Stimulated activated naive CD4-positive, alpha-beta T cell (primary cell): ENCODE measurements around the gene RSAD1.

Experiments
- DNase-seq, 6 experiments: peaks; one replicate each; lab custom pipeline; 2025; lab: John Stamatoyannopoulos, UW

Gene RSAD1

DNA sequence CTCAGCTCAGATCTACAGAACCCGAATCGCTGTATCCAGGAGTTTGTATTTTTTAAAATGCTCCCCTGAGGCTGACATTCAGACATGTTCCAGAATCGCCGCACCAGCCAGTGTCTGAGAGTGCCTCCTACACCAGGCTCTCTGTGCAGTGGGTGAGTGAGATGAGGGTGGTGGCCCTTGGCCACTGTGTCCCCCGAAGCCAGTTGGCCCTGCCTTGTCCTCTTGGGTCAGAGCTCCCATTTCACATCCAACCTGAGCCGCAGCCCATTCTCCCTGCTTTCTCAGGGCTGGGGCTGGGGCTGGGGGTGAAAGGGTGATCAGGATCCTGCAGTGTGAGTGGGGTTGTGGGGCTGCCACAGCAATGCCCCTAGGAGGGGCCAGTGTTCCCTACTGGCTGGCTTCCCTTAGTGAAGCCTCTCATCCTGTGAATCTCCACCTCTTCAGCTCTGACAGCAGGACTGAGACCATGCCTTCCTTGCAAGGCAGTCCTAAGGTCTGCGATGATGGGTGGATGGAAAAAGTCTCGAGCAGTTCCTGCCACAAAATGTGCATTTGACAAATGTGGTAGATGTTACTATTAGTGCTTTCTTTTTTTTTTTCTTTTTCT lies 16.7 kb downstream of the RSAD1 start:
- no peak for DNase-seq

DNA sequence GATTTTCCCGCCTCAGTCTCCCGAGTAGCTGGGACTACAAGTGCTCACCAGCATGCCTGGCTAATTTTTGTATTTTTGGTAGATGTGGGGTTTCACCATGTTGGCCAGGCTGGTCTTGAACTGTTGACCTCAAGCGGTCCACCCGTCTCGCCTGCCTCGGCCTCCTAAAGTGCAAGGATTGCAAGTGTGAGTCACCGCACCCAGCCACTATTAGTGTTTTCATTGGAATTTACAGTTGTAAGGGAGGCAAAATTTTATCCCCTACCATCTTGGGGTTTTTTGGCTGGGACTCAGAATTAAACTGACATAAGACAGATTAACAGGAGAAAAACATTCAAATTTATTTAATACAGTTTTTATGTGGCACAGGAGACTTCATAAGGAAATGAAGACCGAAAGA lies 17.3 kb downstream of the RSAD1 start:
- DNase-seq, result no peak

DNA sequence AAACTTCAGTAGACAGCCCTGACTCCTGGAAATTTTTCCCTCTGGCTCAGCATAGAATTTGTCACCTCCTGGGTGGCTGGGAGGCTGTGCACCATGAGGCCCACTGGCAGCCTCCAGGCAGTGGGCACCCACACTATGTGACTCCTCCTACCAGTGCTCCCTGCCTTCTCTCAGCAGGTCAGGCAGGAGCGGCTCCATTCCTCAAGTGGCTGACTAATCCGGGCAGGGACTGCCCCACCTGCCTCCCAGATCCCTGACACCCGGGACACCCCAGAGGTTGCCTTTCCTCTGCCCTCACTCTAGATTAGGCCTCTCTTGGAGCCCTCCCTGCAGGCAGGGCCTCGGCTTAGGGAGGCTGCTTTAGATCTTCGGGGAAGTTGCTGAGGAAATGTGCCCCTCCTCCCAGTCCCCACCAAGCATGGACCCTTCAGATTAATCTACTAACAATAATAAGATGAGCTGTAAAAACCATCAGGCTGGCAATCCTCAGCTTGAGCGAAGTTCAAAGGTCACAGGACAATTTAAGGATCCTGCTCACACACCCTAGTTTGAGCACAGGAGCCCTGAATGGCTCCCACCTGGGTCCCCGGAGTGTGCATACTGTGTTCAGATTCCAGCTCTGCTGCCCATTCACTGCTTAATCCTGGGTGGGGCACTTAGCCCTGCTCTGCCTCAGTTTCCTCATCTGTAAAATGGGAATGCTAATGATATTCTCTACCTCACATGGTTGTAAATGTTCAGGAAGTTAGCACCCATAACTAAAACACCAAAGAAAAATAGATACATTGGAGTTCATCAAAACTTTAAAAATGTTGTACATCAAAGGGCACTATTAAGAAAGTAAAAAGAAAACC lies 19.6 kb downstream of the RSAD1 start:
- no peak for DNase-seq

DNA sequence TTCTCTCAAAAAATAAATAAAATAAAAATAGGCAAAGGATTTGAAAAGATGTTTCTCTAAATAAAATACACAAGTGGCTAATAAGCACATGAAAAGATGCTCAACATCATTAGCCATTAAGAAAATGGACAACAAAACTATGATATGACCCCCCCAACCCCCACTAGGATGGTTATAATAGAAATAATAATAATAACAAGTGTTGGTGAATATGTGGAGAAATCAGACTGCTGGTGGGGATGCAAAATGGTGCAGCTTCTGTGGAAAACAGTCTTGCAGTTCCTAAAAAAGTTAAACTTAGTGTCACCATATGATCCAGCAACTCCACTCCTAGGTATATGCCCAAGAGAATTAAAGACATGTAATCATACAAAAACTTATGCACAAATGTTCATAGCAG lies 20.6 kb downstream of the RSAD1 start:
- no peak for DNase-seq

DNA sequence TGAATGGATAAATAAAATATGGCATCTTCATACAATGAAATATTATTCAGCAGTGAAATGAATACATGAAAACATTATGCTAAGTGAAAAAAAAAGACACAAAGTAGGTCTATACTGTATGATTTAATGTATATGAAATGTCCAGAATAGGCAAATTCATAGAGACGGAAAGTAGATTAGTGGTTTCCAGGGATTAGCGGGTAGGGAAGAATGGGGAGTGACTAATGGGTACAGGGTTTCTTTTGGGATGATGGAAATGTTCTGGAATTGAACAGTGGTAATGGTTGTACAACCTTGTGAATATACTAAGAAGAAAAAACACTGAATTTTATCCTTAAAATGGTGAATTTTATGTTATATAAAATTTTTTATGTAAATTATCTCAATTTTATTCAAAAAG lies 21.1 kb downstream of the RSAD1 start:
- no peak for DNase-seq

DNA sequence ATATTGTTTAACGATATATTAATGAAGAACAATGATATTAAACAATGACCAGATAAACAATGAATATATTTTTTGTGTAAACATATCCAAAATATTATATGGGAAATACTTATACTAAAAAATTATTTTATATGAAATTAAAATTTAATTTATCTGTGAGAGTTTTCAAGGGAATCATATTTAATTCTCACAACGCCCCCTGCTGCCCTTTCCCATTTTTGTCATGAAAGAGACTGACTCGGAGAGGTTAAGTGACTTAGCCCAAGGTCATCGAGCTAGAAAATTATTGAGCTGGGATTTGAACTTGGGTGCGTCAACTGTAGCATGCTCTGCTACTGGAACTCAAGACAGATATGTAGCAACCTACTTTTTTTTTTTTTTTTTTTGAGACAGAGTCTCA lies 22.4 kb downstream of the RSAD1 start:
- DNase-seq, result no peak

DNA sequence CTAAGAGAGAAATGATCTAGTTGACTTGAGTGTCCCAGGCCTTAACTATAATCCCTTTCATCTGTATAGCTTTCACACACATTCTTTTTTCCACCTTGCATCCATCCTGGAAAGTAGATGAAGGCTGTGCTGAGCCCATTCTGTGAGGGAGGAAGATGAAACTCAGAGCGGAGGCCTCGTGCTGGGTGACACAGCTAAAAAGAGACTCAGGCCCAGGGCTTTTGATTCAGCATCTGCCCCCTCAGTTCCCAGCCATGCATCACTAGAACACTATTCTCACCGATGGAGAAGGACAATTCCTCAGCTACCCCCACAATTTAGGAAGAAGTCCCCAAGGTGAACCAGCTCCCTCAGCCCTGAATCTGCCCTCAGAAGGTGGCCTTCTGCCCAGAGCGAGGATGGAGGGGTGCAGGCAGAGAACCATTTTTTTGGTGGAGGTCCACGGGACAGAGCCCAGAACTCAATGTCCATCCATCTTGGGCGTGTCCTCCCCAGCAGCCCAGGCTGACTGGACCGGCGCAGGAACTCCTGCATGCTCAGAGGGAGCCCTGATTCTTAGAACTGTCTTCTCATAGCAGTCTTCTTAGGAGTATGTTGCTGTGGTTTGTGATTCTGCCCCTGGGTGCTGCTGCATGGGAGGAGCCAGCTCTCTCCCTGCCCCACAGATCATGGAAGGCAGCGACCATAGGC lies 23.8 kb downstream of the RSAD1 start:
- DNase-seq, result no peak

DNA sequence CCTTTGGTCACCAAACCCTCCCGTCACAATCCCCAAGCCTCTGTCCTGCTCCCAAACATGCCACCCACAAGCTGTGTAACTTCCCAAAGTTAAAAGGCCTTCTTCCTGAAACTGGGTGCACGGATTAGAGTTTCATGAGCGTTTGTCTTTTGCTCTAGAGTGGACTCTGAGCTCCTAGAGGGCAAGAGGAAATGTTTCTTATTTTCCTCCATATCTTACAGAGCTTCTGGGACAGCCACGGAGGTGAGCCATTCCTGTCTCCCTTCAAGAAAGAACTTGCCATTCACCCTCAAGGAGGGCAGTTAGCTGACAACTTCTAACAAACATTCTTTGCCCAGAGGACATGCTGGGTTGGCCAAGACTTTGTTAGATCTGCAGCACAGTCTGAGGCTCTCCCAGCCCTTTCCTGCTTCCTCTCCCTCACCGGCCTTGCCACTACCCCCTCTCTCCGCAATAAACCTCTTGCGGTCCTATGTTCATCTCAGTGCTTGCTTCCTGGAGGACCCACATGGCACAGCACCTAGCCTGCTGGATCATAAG lies 27.0 kb downstream of the RSAD1 start:
- no peak for DNase-seq

DNA sequence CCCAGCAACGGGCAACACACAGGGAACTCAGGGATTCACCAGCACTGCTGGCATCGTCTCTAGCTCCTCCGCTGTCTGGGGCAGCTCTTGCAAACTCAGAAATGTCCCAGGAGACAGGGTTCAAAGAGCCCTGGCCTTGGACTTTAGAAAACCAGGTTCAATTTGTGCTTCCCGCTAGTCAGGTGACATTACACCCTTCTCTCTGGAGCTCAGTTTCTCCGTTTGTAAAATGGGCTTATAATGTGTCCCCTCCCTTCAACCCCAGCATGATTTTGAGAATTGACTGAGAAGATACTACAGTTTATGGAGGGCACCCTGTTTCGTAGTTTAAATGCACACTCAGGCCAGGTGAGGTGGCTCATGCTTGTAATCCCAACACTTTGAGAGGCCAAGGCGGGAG lies 27.6 kb downstream of the RSAD1 start:
- DNase-seq, result no peak

DNA sequence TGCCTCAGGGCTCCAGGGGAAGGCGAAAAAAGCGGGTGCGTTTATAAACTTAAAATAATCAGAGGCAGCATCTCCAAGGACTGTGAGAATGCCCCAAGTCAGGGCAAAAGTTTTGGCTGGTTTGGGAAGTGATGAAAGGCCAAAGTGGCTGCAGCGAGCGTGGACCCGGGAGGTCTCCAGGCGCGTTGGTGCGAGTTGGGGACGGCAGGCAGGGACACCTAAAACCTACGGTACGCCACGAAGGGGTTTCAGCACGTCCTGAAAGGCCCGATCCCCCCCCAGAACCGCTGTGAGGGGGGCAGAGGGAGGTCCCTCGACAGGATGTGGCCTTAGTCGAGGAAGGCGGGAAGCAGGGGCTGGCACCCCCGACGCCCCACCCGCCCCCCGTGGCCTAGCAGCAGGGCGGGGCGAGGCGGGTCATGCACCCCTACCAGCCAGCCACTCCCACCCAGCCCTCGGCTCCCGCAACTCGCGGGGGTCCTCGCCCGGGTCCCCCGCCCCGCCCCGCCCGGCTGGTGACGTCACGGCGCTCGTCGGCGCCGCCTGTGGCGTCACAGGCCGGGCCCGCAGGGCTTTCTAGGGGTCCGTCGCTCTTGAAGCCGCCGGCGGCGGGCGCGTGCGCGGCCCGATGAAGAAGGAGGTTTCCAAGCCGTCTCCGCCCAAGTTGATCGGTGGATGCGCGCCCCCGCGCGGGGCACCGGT lies 29.4 kb downstream of the RSAD1 start, which contains the start of gene MYCBPAP:
Gene MYCBPAP, plus strand, starts transcription at position 569 of the 702 bp plus-strand sequence. CDS start 236 bp downstream, outside the sequence.
- peak; percentile 51 to 79 (median 70) for DNase-seq

DNA sequence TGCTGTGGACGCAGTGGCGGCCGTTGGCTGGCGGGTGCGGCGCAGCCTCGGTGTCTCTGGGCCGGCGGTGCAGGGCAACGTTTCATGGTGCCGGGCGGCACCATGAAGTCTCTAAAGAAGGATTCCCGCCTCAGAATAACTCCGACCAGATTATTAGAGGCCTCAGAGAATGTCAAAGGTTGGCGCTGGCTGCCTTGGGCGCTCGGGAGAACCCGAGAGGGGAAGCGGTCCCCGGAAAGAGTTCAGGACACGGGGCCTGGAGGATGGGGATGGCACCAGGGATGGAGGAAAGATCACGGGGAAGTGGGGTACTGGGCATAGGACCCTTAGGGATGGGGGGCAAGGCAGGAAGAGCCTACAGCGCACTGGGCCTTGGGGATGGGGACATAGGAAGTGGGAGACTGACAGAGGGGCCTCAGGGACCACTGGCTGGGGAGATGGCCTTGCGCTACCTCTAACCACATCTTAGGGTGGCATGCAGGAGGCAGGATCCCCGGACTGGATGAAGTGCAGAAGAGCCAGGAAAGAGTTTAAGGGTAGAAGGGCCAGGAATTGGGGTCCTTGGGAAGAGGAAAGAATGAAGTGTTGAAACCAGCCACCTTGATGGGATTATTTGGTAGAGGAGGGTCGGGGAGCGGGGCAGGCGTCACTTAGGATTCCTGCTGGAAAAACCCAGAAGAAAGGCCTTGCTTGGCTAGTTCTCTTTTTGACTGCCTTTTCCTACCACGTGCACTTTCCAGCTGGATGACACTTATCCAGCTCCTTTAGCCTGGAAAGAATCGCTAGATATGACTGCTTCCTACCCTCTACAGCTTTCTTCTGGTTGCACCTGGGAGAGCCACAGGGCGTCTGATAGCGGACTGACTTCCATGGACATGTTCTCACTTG lies 30.2 kb downstream of the RSAD1 start:
- no peak for DNase-seq

DNA sequence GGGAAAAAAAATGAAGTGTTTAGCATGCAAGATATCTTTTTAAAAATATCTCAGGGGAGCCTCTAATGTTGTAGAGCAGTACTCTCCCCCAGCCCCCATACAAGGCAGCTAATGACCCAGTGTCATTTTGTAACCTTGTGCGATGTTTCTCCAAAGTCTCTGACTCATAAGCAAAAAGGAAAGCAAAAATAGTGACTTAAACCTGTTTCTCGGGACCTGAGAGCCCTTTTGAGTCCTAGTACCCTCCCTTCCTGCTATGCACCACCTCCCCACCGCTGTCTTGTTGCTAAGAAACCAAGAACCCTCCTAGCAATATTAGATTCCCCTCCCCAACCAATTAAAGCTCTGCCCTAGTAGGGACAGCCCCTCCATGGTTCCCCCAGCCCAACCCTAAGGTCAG lies 32.4 kb downstream of the RSAD1 start:
- DNase-seq, result peak in 1 of 6 experiments; percentile 5

DNA sequence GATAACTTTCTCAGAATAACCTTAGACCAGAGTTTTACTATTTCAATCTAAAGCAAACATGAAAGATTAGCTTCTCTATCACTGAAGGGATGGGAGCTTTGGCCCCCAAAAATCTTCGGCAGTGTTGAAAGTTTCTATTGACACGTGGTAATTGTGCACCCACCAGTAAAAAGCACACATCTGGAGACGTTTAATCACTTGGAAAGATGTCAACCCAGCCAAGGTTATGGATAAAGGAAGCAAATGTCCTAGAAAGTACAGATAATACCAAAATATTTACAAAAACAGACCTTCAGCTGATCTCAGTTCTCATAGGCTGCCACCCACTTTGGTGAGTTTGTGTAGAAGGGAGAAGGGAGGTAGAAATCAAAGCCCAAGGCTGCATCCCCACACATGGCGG lies 34.8 kb downstream of the RSAD1 start:
- no peak for DNase-seq

DNA sequence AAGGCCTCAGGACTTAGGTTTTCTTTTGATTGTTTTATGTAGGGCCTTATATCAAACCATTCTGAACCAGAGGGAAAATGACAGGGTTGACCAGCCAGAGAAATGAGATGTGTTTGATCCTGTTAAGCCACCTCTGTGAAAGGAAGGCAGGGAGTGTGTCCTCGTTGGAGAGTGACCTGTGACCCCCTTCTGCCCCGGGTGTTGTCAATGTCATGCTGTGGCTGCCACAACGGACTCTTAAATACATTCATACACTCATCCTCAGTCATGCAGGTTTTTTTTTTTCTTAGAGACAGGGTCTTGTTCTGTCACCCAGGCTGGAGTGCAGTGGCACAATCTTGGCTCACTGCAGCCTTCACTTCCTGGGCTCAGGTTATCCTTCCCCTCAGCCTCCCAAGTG lies 35.7 kb downstream of the RSAD1 start:
- DNase-seq, result no peak

DNA sequence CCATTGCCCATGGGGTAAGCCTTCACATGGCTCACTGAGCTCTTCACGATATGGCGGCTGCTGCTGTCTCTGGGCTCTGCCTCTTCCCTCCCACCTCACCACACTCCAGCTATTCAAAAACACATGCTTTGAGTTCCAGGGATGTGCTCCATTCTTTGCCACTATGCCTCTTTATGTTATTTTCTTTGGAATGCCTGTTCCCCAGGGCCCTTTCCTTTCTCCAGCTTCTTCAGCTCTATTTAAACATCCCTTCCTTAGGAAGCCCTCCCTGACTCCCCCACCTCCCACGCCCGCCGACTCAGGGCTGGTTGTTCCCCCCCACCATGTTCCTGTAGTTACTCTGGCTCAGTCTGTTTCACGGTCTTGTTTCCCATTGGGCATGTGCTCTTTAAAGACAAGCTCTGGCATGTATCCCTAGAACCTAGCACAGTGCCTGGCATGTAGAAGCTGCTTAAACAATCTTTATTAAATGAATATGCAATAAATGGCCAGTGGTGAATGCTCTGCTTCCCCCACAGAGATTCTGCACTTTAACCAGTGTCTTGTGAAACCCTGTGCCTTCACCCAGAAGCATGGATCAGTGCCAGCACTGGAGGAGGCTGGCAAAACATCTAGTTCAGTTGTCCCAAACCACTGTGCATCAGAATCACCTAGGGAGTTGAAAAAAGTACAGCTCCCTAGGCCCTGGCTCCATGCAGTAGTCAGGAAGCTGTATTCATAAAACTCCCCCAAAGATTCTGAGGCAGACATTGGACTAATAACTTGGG lies 36.5 kb downstream of the RSAD1 start:
- DNase-seq, result no peak

DNA sequence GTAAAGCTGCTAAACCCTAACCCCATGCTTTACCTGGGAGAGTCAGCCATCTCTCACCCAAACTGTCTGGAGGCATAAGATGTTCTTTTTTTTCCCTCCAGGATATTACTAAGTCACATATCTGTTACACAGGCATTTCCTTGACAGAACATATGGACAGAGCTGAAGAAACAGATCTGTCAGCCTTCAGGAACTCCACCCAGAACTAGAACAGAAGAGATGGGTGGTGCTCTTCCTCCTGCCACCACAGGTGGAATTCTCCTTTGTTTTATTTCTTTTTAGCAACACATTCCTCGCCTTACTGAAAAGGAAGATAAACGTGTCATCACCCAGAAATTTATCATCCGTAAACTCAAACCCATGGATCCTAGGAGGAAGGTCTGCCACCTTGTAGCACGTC lies 38.4 kb downstream of the RSAD1 start:
- DNase-seq, result no peak

DNA sequence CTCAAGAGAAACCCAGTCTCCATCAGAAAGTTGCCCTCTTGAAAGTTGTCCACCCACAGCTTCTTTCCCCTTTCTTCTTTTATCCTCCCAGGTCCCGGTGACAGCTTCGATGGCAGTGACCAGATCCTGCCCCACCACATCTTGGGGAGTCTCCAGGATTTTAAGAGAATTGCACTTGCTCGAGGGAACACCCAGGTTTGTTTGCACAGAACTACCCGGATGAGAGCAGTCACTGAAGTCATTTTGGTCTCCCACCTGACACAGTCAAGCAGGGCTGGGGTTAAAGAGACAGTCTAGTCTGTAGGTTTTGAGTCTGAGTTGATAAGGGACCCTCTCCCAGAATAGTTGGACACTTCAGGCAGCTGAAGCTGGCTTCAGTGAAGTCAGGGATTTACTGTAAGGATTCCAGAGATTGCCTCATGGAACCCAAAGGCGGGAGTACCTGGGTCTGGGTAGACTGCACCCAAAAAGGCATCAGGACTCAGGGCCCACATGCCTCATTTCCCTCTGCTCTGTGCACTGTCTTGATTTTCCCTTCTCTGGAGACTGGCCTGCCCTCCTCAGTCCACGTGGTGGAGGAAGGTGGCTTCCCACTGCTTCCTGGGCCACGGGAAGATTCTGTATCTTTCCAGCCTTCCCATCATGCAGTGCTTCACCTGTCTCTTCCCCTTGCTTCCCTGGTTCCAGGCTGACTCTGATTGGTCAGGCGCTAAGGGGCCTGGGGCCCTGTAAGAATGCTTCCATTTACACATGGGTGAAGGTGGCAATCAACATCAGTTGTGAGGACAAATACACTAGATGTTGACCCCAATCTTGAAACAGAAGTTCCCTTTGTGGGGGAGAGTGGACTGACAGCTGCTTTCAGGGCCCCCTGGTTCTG lies 39.1 kb downstream of the RSAD1 start:
- DNase-seq, result no peak

DNA sequence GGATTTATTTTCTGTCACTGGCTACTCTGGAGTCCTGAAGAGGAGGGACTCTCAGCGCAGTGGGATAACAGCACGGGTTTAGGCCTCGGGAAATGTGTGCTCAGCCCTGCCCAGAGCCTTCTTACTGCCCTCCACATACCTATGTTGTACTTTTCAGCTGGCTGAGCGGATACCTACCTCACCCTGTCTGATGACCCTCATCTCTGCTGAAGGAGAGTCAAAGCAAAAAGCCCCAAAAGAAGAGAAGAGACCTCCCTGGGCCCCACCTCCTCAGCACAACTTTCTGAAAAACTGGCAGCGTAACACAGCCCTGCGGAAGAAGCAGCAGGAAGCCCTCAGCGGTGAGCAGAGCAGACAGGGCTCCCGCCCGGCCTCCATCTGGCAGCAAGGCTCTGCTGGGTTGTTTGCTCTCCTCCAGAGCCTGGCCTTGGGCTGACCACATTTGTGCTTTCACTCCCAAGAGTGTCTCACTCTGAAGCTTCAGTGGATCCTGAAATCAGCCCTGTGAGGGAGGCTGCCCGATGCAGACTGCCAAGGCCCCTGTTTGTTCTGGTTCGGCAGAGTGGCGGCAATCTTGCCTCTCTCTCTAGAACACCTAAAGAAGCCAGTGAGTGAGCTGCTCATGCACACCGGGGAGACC lies 39.8 kb downstream of the RSAD1 start:
- no peak for DNase-seq
